Activated naive CD4-positive, alpha-beta T cell treated with anti-CD3 and anti-CD28 coated beads, Interleukin-2, amount 10 ng/mL, durations not matched to agents 7 days and 5 days (primary cell): ENCODE measurements around the gene FOXM1.
"Not testable (repeated sequence)": the region's sequence is repeated elsewhere in the genome, so short reads cannot be mapped to it uniquely, and the experiment has no call there.

Experiments used
- CTCF ChIA-PET: fragments of 350-600 bp; sonication (Branson Sonifier 250); formaldehyde crosslinking; loops from one replicate; lab custom pipeline; 2021; ENCODE audit warnings: antibody characterized with exemption; lab: Charles Lee
- DNase-seq: peaks from one replicate; pipeline ENCODE4 v3.0.0-alpha.2; 2020
- H3K27ac Mint-ChIP-seq: one replicate; pipeline ENCODE4 v1.8.0; 2021; ENCODE audit warnings: mild to moderate bottlenecking, moderate library complexity, mixed read lengths
- H3K27me3 Mint-ChIP-seq: one replicate; pipeline ENCODE4 v1.8.0; 2021; ENCODE audit warnings: mild to moderate bottlenecking, mixed read lengths
- H3K36me3 Mint-ChIP-seq: one replicate; pipeline ENCODE4 v1.8.0; 2021; ENCODE audit warnings: mixed read lengths
- H3K4me1 Mint-ChIP-seq: one replicate; pipeline ENCODE4 v1.8.0; 2021; ENCODE audit warnings: mixed read lengths
- H3K4me3 Mint-ChIP-seq: one replicate; pipeline ENCODE4 v1.8.0; 2021; ENCODE audit warnings: mild to moderate bottlenecking, moderate library complexity, mixed read lengths
- H3K9me3 Mint-ChIP-seq: one replicate; pipeline ENCODE4 v1.8.0; 2021; ENCODE audit warnings: mixed read lengths

The FOXM1 gene

DNA sequence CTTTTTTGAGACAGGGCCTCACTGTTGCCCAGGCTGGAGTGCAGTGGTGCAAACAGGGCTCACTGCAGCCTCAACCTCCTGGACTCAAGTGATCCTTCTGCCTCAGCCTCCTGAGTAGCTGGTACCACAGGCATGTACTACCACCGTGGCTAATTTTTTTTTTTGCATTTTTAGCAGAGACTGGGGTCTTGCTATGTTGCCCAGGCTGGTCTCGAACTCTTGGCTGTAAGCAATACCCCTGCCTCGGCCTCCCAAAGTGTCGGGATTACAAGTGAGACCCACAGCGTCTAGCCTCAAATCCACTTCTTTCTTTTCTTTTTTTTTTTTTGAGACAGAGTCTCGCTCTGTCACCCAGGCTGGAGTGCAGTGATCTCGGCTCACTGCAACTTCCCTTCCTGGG is 13.6 kb downstream of the FOXM1 start:
- peaks cover 67% of the 10 kb centered on the region for H3K36me3 Mint-ChIP-seq
- not testable (repeated sequence) for H3K27ac Mint-ChIP-seq, H3K9me3 Mint-ChIP-seq, H3K4me1 Mint-ChIP-seq, H3K4me3 Mint-ChIP-seq, DNase-seq, H3K27me3 Mint-ChIP-seq
- CTCF ChIA-PET = interaction anchor here (1.0 to 1.1 kb wide), 2 partner anchors 9 to 18 kb away, joined by 3 to 6 read pairs; no protein-coding TSS in a partner anchor

DNA sequence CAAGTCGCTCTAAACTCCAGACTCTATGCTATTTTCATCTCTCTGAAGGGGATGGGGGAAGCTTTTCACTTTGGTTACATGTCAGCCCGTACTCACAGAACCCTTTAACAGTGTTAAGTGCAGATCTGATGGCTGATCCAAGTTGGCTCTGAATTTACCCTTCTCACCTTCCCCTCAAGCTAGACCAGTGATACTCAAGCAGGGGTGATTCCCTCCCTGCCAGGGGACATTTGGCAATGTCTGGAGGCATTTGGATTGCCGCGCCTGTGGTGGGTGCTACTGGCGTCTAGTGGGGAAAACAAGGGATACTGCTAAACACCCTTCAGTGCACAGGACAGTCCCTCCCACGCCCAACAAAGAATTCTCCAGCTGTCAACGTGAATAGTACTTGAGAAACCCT is 14.1 kb downstream of the FOXM1 start:
- Mint-ChIP-seq H3K4me3 (no peak overlapping the region), H3K27ac (no peak overlapping the region), H3K4me1 (no peaks in the 10 kb centered on the region), H3K36me3 (peaks cover 67% of the 10 kb centered on the region), H3K9me3 (no peaks in the 10 kb centered on the region), H3K27me3 (no peaks in the 10 kb centered on the region)
- DNase-seq = no peak
- CTCF ChIA-PET = no interaction called here

DNA sequence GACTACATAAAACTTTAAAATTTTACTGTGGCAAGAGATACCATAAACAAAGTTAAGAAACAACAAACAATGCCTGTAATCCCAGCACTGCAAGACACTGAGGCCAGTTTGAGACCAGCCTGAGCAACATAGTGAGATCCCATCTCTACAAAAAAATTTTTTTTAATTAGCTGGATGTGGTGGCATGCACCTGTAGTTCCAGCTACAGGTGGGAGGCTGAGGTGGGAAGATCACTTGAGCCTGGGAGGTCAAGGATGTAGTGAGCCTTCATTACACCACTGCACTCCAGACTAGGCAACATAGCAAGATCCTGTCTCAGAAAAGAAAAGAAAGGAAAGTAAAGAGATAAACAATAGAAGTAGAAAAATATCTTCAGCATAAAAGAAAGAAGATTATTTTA is 16.8 kb downstream of the FOXM1 start:
- CTCF ChIA-PET = interaction anchor here (0.6 to 1.9 kb wide), 2 partner anchors 10 to 85 kb away, joined by 3 to 4 read pairs; no protein-coding TSS in a partner anchor
- Mint-ChIP-seq H3K4me3 (no peak overlapping the region), H3K36me3 (peaks cover 58% of the 10 kb centered on the region), H3K27me3 (no peaks in the 10 kb centered on the region), H3K4me1 (no peaks in the 10 kb centered on the region), H3K9me3 (no peaks in the 10 kb centered on the region), H3K27ac (no peak overlapping the region)
- no peak for DNase-seq

DNA sequence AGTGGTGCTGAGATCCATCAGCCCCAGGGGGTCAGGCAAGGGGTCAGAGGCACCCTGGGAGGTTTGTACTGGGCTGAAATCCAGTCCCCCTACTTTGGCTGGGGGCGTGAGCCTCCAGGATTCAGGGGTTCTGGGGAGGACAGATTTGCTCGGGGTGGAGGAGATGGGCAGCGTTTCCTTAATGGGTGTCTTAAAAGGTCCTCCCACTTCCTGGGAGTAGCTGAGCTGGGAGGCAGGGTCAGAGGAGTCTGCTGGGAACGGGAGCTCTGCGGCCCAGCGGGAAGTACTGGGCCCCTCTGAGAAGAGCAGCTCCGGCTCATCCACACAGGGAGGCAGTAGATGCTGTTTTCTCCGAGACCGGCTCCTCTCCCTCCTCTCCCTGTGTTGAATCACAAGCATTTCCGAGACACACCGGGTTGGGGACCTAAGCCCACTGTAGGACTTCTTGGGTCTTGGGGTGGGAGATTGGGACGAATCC is 18.0 kb downstream of the FOXM1 start:
- DNase-seq = no peak
- Mint-ChIP-seq H3K9me3 (no peaks in the 10 kb centered on the region), H3K27ac (no peak overlapping the region), H3K27me3 (no peaks in the 10 kb centered on the region), H3K4me1 (no peaks in the 10 kb centered on the region), H3K4me3 (no peak overlapping the region), H3K36me3 (peaks cover 49% of the 10 kb centered on the region)
- CTCF ChIA-PET = interaction anchor here (1.9 kb wide), 1 partner anchor 86 kb away, joined by 4 read pairs; no protein-coding TSS in a partner anchor

DNA sequence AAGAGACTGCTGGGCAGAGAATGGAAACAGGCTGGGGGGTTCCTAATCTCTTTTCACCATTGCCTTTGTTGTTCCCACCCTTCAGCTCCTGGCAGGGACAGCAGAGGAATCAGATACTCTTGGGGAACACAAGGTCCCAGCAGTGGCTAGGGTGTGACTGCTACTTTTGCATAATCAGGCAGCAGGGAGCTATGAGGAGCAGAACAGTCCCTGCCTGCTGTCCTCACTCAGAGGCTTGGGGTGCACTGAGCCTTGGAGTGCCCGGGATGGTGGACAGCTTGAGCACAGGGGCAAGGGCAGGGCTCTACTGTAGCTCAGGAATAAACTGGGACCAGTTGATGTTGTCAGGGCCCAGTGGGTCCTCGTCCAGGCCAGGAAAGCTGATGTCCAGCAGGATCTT is 18.6 kb downstream of the FOXM1 start:
- no peaks in the 10 kb centered on the region for H3K27me3 Mint-ChIP-seq
- no peak for DNase-seq
- no peak overlapping the region for H3K4me3 Mint-ChIP-seq
- H3K27ac Mint-ChIP-seq = no peak overlapping the region
- H3K9me3 Mint-ChIP-seq = no peaks in the 10 kb centered on the region
- H3K4me1 Mint-ChIP-seq = no peaks in the 10 kb centered on the region
- CTCF ChIA-PET = interaction anchor here (0.6 kb wide), 1 partner anchor 9 kb away, joined by 3 read pairs; no protein-coding TSS in a partner anchor
- H3K36me3 Mint-ChIP-seq = peaks cover 47% of the 10 kb centered on the region

DNA sequence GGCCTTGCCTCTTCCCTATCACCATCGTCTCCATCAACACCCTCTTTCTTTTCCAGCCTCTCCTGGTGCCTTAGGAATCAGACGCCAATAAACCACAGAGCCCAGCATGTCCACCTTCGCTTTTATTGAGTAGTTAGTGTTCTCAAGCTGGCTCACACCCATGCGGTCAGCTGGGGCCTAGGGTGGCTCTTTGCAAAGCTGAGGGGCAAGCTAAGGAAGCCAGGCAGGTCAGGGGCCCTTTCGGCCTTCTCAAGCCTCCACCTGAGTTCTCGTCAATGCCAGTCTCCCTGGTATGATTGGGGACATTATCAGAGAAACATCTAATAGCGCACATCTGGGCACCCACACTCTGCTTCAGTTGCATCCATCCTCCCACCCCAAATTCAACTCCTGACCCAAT is 19.4 kb downstream of the FOXM1 start:
- peaks cover 40% of the 10 kb centered on the region for H3K36me3 Mint-ChIP-seq
- H3K27ac Mint-ChIP-seq = no peak overlapping the region
- no peaks in the 10 kb centered on the region for H3K9me3 Mint-ChIP-seq
- CTCF ChIA-PET = no interaction called here
- H3K4me1 Mint-ChIP-seq = no peaks in the 10 kb centered on the region
- no peak overlapping the region for H3K4me3 Mint-ChIP-seq
- DNase-seq = no peak
- H3K27me3 Mint-ChIP-seq = no peaks in the 10 kb centered on the region

DNA sequence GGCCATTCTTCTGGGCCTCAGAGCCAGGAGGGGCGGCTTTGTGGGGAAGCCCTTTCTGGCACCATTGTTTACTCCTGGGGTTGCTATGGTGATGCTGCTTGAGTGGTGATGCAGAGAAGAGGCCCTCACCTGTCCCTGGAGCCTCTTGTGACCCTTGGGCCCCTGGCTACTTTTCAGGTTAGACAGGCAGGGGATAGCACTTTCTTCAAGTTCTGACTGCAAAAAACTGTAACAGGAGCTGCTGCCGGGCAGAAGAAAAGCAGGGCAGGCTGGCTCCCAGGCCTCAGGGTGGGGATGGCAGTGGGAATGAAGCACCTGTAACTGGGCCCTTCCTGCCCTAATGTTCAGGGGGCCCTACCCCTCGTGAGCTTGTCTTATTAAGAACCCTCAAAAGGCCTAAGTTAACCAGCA is 19.9 kb downstream of the FOXM1 start, which contains the start of gene TEX52:
Gene TEX52 (minus strand): TSS at position 19 of the 411 bp plus-strand sequence. CDS start 13 bp downstream, at position 6.
- Mint-ChIP-seq H3K27ac (no peak within 1 kb of the TSS), H3K4me3 (no peak within 1 kb of the TSS), H3K27me3 (no peaks in the 10 kb centered on the region), H3K36me3 (peaks cover 38% of the 10 kb centered on the region), H3K4me1 (no peaks in the 10 kb centered on the region), H3K9me3 (no peaks in the 10 kb centered on the region)
- DNase-seq = no peak
- CTCF ChIA-PET = interaction anchor here (0.9 to 1.6 kb wide), 2 partner anchors 14 to 218 kb away, joined by 3 read pairs; no protein-coding TSS in a partner anchor

DNA sequence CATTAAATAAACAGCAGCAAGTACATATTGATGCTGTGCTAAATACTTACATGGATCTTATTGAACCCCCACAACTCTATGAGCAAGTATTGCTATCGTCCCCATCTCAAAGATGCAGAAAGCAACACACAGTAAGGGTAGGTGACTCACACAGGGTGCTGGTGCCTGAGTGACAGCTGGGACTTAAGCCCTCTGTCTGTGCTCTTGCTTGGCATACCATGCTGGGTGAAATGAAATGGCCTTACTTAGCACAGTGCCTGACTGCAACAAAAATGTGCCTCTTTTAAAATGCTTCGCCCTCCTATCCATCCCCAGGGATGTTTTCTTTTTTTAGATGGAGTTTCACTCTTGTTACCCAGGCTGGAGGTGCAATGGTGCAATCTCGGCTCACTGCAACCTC is 20.9 kb downstream of the FOXM1 start:
- Mint-ChIP-seq H3K36me3 (peaks cover 31% of the 10 kb centered on the region), H3K27me3 (no peaks in the 10 kb centered on the region), H3K4me1 (no peaks in the 10 kb centered on the region), H3K27ac (no peak overlapping the region), H3K9me3 (no peaks in the 10 kb centered on the region), H3K4me3 (no peak overlapping the region)
- CTCF ChIA-PET = interaction anchor here (0.9 to 1.6 kb wide), 2 partner anchors 13 to 219 kb away, joined by 3 read pairs; no protein-coding TSS in a partner anchor
- no peak for DNase-seq

DNA sequence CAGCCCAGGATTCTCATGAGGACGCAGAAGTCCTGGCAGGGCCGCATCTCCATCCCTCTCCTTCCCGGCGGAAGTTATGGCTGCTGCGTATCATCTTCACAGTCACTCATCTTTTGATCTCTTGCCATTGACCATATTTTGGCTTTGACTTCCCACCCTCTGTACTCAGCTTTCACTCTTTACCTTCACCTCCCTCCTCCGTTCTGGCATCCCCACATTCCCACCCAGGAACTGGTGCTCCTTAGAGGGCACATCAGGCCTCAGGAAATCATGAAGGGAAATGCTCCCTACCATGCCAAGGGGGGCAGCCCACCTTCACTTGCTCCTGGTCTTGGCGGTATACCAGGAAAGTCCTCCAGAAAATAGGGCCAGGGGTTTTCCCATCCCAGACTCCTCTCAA is 21.4 kb downstream of the FOXM1 start:
- Mint-ChIP-seq H3K4me3 (no peak overlapping the region), H3K27ac (no peak overlapping the region), H3K27me3 (no peaks in the 10 kb centered on the region), H3K9me3 (no peaks in the 10 kb centered on the region), H3K36me3 (peaks cover 31% of the 10 kb centered on the region), H3K4me1 (no peaks in the 10 kb centered on the region)
- DNase-seq = no peak
- CTCF ChIA-PET = interaction anchor here (1.3 to 2.4 kb wide), 3 partner anchors 83 to 220 kb away, joined by 3 to 35 read pairs (median 4); no protein-coding TSS in a partner anchor

DNA sequence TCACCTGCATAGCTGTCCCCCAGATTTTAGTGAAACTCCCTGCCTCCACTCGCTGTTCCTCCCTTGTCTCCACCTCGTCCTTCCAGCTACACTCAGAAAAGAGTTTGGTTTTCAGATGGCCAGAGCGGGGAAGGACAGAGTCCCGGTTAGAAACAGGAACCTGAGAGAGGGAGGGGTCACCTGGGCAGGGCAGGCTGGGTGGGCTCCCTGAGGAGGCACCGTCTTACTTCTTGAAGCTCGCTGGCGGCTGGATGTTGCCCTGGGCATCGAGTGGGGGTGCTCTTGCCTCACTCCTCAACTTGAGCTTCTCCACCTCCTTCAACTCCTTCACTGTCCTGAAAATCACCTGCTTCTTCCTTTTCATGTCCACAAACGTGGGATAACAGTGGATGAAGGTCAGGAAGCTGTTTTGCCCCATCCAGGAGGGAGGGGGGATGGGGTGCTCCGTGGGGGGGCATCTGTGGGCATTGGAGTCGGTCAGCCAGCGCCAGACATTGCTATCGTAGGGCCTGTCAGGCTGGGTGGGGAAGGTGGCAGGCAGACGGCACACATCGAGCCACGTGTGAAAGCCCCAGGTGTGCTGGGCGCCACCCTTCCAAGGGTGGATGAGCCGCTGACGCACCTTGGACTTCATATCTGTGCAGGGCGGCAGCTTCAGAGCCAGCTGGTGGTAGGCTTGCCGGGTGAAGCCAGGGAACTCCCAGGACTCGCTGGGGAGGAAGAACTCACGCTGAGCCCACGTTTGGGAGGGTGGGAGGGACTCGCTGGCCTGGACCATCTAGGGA is 22.1 kb downstream of the FOXM1 start:
- Mint-ChIP-seq H3K36me3 (peaks cover 25% of the 10 kb centered on the region), H3K4me3 (no peak overlapping the region), H3K27me3 (no peaks in the 10 kb centered on the region), H3K27ac (no peak overlapping the region), H3K4me1 (no peaks in the 10 kb centered on the region), H3K9me3 (no peaks in the 10 kb centered on the region)
- DNase-seq = no peak
- CTCF ChIA-PET = interaction anchor here (0.8 to 2.6 kb wide), 10 partner anchors 9 to 186 kb away, joined by 3 to 35 read pairs (median 5); no protein-coding TSS in a partner anchor

DNA sequence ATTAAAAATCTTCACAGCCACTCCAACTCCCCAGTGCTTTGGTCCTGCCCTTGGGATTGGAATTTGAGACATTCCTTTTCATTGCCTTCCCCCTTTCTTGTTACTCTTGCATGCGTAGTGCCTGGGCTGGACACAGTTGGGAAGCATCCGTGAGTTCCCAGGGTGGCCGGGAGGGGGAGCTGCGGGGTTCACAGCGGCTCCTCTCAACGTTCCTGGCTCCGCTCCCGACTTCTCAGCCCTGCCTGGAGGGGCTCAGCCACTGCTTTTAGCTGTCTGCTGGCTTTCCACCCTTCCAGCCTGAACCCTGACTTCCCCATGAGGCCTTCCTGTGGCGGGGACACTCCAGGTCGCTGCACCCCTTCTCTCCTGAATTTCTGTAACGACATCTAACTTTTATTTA is 23.3 kb downstream of the FOXM1 start:
- H3K9me3 Mint-ChIP-seq = no peaks in the 10 kb centered on the region
- no peaks in the 10 kb centered on the region for H3K27me3 Mint-ChIP-seq
- H3K4me3 Mint-ChIP-seq = no peak overlapping the region
- H3K4me1 Mint-ChIP-seq = no peaks in the 10 kb centered on the region
- CTCF ChIA-PET = interaction anchor here (0.9 to 2.6 kb wide), 7 partner anchors 8 to 187 kb away, joined by 3 to 35 read pairs (median 7); no protein-coding TSS in a partner anchor
- peaks cover 14% of the 10 kb centered on the region for H3K36me3 Mint-ChIP-seq
- no peak overlapping the region for H3K27ac Mint-ChIP-seq
- peak; percentile 67 for DNase-seq

DNA sequence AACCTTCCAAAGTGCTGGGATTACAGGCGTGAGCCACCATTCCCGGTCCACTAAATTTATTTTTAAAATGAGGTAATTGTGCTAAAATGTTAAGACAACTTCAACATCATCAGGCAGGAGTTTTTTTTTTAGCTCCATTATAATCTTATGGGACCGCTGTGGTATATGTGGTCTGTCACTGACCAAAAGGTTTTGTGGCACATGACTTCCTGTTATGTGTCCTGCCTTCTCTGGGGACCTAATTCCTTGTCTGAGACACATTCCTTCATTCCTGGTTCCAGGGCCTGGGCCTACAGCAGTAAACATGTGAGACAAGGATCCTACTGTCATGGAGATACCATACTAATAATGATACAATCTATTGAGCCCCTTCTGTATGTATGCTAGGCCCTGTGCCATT is 25.0 kb downstream of the FOXM1 start:
- CTCF ChIA-PET = interaction anchor here (0.7 kb wide), 1 partner anchor 12 kb away, joined by 3 read pairs; no protein-coding TSS in a partner anchor
- H3K27ac Mint-ChIP-seq = no peak overlapping the region
- DNase-seq = no peak
- no peaks in the 10 kb centered on the region for H3K9me3 Mint-ChIP-seq
- no peaks in the 10 kb centered on the region for H3K4me1 Mint-ChIP-seq
- H3K36me3 Mint-ChIP-seq = peaks cover 5% of the 10 kb centered on the region
- no peak overlapping the region for H3K4me3 Mint-ChIP-seq
- no peaks in the 10 kb centered on the region for H3K27me3 Mint-ChIP-seq

DNA sequence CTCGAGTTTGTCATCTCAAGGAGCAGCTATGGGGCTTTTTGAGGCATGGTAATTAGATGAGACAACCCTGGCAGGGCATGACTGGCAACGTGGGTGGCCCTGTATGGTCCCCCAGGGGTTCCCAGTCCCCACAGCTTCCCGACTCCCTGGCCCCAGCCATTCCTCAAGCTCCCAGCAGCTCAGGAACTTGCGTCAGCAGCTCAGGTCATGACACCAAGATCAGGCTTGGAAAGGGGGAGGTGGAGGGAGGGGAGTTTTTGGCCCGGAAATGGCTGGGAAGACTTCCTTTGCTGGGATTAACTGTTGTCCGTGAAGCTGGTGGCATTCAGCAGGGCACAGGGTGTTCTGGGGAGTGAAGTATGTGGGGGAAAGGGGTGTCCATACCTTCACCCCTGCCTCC is 31.7 kb downstream of the FOXM1 start:
- no peaks in the 10 kb centered on the region for H3K4me1 Mint-ChIP-seq
- H3K9me3 Mint-ChIP-seq = no peaks in the 10 kb centered on the region
- H3K27me3 Mint-ChIP-seq = no peaks in the 10 kb centered on the region
- H3K4me3 Mint-ChIP-seq = no peak overlapping the region
- no peak for DNase-seq
- CTCF ChIA-PET = interaction anchor here (0.9 to 1.5 kb wide), 5 partner anchors 9 to 102 kb away, joined by 3 to 7 read pairs (median 3); no protein-coding TSS in a partner anchor
- H3K27ac Mint-ChIP-seq = no peak overlapping the region
- H3K36me3 Mint-ChIP-seq = peaks cover 1% of the 10 kb centered on the region

DNA sequence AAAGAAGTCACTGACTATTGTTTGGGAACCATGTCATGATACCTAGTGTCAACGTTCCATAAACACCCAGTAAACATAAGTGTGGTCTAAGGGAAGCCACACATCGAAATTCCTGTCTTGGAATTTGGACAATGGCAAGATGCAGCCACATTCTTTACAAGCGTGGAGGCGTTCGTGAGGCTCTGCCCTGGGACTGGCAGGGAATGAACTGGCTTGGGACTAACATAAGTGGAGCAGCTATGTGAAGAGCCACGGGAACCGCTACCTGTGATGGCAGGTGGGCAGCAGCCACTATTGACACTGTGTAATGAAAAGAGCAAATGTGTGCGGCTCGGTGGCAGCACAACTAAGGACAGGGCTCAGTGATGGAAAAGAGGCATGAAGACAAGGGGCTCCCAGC is 32.2 kb downstream of the FOXM1 start:
- peaks cover 2% of the 10 kb centered on the region for H3K36me3 Mint-ChIP-seq
- CTCF ChIA-PET = interaction anchor here (1.2 to 1.5 kb wide), 2 partner anchors 10 to 40 kb away, joined by 3 to 7 read pairs; no protein-coding TSS in a partner anchor
- H3K9me3 Mint-ChIP-seq = no peaks in the 10 kb centered on the region
- no peak overlapping the region for H3K27ac Mint-ChIP-seq
- no peak for DNase-seq
- H3K4me1 Mint-ChIP-seq = no peaks in the 10 kb centered on the region
- no peaks in the 10 kb centered on the region for H3K27me3 Mint-ChIP-seq
- no peak overlapping the region for H3K4me3 Mint-ChIP-seq
